ENCODE results near the gene SIRT3. TPM values are rescaled to one million over a fixed set of nuclear protein-coding genes. Genes with fewer than 3 reads are reported as not detected.

SIRT3 gene
- total and polyA plus RNA-seq, 2 of the 13 experiments (the other 11 are each of a cell fraction or from before 2014, with no cell fraction given), result 15.1 to 18.2 TPM

GRCh38 chr11:235997-236773 is at the start of gene SIRT3 (continued):
- TF ChIP-seq ZFP91 (CRISPR knock-in tag; IDR thresholded peaks at IDR 0.05; ENCODE audit: borderline replicate concordance), result peak; percentile 4; the same call in 1 of the 2 replicates
- TF ChIP-seq, protein P1, sequence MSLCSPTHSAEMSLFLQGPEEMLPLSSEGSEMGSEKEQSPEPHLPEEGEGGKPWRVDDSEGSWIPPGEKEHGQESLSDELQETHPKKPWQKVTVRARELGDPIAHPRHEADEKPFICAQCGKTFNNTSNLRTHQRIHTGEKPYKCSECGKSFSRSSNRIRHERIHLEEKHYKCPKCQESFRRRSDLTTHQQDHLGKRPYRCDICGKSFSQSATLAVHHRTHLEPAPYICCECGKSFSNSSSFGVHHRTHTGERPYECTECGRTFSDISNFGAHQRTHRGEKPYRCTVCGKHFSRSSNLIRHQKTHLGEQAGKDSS (CRISPR knock-in tag; IDR thresholded peaks at IDR 0.05; ENCODE audit: borderline replicate concordance, low read depth), result no peak
- TF ChIP-seq NFAT5 (CRISPR knock-in tag; IDR thresholded peaks at IDR 0.05), result 0 out of 2 replicates have a peak, but pooled peaks have one; percentile 54
- TF ChIP-seq MTA1 (CRISPR knock-in tag; IDR thresholded peaks at IDR 0.05; ENCODE audit: borderline replicate concordance), result peak; percentile 63; the same call in 1 of the 2 replicates
- peak; percentile 15; the same call in 1 of the 2 replicates for TF ChIP-seq TBX3 (IDR thresholded peaks at IDR 0.05; ENCODE audit: borderline replicate concordance)
- TF ChIP-seq, protein P2, sequence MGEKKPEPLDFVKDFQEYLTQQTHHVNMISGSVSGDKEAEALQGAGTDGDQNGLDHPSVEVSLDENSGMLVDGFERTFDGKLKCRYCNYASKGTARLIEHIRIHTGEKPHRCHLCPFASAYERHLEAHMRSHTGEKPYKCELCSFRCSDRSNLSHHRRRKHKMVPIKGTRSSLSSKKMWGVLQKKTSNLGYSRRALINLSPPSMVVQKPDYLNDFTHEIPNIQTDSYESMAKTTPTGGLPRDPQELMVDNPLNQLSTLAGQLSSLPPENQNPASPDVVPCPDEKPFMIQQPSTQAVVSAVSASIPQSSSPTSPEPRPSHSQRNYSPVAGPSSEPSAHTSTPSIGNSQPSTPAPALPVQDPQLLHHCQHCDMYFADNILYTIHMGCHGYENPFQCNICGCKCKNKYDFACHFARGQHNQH (CRISPR knock-in tag; IDR thresholded peaks at IDR 0.05), result no peak
- 0 out of 2 replicates have a peak, but pooled peaks have one; percentile 25 for TF ChIP-seq NAIF1 (CRISPR knock-in tag; IDR thresholded peaks at IDR 0.05; ENCODE audit: borderline replicate concordance)
- no peak for TF ChIP-seq AGO1 (IDR thresholded peaks at IDR 0.05; ENCODE audit: low read depth, low read length, poor library complexity, severe bottlenecking)
- TF ChIP-seq, protein P3, sequence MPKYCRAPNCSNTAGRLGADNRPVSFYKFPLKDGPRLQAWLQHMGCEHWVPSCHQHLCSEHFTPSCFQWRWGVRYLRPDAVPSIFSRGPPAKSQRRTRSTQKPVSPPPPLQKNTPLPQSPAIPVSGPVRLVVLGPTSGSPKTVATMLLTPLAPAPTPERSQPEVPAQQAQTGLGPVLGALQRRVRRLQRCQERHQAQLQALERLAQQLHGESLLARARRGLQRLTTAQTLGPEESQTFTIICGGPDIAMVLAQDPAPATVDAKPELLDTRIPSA (CRISPR knock-in tag; IDR thresholded peaks at IDR 0.05; ENCODE audit: borderline replicate concordance), result 0 out of 2 replicates have a peak, but pooled peaks have one; percentile 67
- 0 out of 2 replicates have a peak, but pooled peaks have one; percentile 73 for TF ChIP-seq ZBTB3 (CRISPR knock-in tag; IDR thresholded peaks at IDR 0.05; ENCODE audit: borderline replicate concordance, low read depth)
- peak; percentile 79 to 91 for TF ChIP-seq POLR2A (IDR thresholded peaks at IDR 0.05; ENCODE audit: insufficient read depth in 1 of 2, low read depth in 2 of 2, low read length in 2 of 2)
- TF ChIP-seq, protein P4, sequence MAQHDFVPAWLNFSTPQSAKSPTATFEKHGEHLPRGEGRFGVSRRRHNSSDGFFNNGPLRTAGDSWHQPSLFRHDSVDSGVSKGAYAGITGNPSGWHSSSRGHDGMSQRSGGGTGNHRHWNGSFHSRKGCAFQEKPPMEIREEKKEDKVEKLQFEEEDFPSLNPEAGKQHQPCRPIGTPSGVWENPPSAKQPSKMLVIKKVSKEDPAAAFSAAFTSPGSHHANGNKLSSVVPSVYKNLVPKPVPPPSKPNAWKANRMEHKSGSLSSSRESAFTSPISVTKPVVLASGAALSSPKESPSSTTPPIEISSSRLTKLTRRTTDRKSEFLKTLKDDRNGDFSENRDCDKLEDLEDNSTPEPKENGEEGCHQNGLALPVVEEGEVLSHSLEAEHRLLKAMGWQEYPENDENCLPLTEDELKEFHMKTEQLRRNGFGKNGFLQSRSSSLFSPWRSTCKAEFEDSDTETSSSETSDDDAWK (CRISPR knock-in tag; IDR thresholded peaks at IDR 0.05), result no peak
